Nephron (organoid): Measurements from ENCODE around the gene AGAP3.

ENCODE experiments used
- H3K27ac Mint-ChIP-seq, 3 experiments: 2 replicates each; pipeline ENCODE4 v1.8.0; 2020; ENCODE audit warnings: mixed read lengths in 3 of 3, mild to moderate bottlenecking in 2 of 3, moderate library complexity in 1 of 3
- H3K27me3 Mint-ChIP-seq: 2 replicates; pipeline ENCODE4 v1.8.0; 2021; ENCODE audit warnings: low read depth, mild to moderate bottlenecking, moderate library complexity, mixed read lengths
- H3K36me3 Mint-ChIP-seq: 2 replicates; pipeline ENCODE4 v1.8.0; 2020; ENCODE audit warnings: low read depth, mixed read lengths
- H3K4me1 Mint-ChIP-seq: 2 replicates; pipeline ENCODE4 v1.8.0; 2020; ENCODE audit warnings: mixed read lengths
- H3K4me3 Mint-ChIP-seq, 3 experiments: 2 replicates each; pipeline ENCODE4 v1.8.0; 2020; ENCODE audit warnings: mild to moderate bottlenecking in 3 of 3, mixed read lengths in 3 of 3, moderate library complexity in 2 of 3
- H3K9me3 Mint-ChIP-seq: 2 replicates; pipeline ENCODE4 v1.8.0; 2020; ENCODE audit warnings: mixed read lengths
- CTCF ChIP-seq, 3 experiments: fragments of 200-600 bp; sonication (generic); IDR thresholded peaks; one replicate each; pipeline ENCODE4 v1.5.0; 2021; ENCODE audit warnings: antibody characterized with exemption in 3 of 3; ENCODE audit not compliant: unreplicated experiment in 3 of 3

The AGAP3 gene

GRCh38 chr7:151068069-151068773 lies 18.1 kb upstream of the AGAP3 start:
- H3K4me3 Mint-ChIP-seq, result no peak overlapping the region
- no peaks in the 10 kb centered on the region for H3K9me3 Mint-ChIP-seq
- no peak for TF ChIP-seq CTCF (IDR thresholded peaks at IDR 0.05; ENCODE audit: unreplicated experiment in 3 of 3)
- no peaks in the 10 kb centered on the region for H3K27me3 Mint-ChIP-seq
- peaks cover 14% of the 10 kb centered on the region for H3K4me1 Mint-ChIP-seq
- H3K36me3 Mint-ChIP-seq, result peaks cover 30% of the 10 kb centered on the region
- H3K27ac Mint-ChIP-seq, result peak overlapping the region in 1 of 3 experiments; percentile 52

- Mint-ChIP-seq H3K4me3 (no peak overlapping the region), H3K27me3 (no peaks in the 10 kb centered on the region), H3K4me1 (peaks cover 9% of the 10 kb centered on the region), H3K36me3 (peaks cover 34% of the 10 kb centered on the region), H3K27ac (no peak overlapping the region), H3K9me3 (no peaks in the 10 kb centered on the region)
- no peak for TF ChIP-seq CTCF (IDR thresholded peaks at IDR 0.05; ENCODE audit: unreplicated experiment in 3 of 3)
Measured at GRCh38 chr7:151069841-151070573, 16.3 kb upstream of the AGAP3 start.

GRCh38 chr7:151070574-151070960 lies 15.7 kb upstream of the AGAP3 start:
- H3K4me1 Mint-ChIP-seq, result peaks cover 9% of the 10 kb centered on the region
- no peaks in the 10 kb centered on the region for H3K27me3 Mint-ChIP-seq
- no peaks in the 10 kb centered on the region for H3K9me3 Mint-ChIP-seq
- no peak overlapping the region for H3K4me3 Mint-ChIP-seq
- no peak for TF ChIP-seq CTCF (IDR thresholded peaks at IDR 0.05; ENCODE audit: unreplicated experiment in 3 of 3)
- peaks cover 32% of the 10 kb centered on the region for H3K36me3 Mint-ChIP-seq
- H3K27ac Mint-ChIP-seq, result no peak overlapping the region

GRCh38 chr7:151071032-151071866 lies 15.0 kb upstream of the AGAP3 start:
- H3K9me3 Mint-ChIP-seq, result no peaks in the 10 kb centered on the region
- H3K27me3 Mint-ChIP-seq, result no peaks in the 10 kb centered on the region
- no peak for TF ChIP-seq CTCF (IDR thresholded peaks at IDR 0.05; ENCODE audit: unreplicated experiment in 3 of 3)
- no peak overlapping the region for H3K27ac Mint-ChIP-seq
- H3K36me3 Mint-ChIP-seq, result peaks cover 39% of the 10 kb centered on the region
- no peak overlapping the region for H3K4me3 Mint-ChIP-seq
- peaks cover 9% of the 10 kb centered on the region for H3K4me1 Mint-ChIP-seq

GRCh38 chr7:151073990-151074389 lies 12.3 kb upstream of the AGAP3 start:
- peaks cover 32% of the 10 kb centered on the region for H3K36me3 Mint-ChIP-seq
- no peaks in the 10 kb centered on the region for H3K27me3 Mint-ChIP-seq
- no peak overlapping the region for H3K4me3 Mint-ChIP-seq
- H3K27ac Mint-ChIP-seq, result no peak overlapping the region
- no peaks in the 10 kb centered on the region for H3K9me3 Mint-ChIP-seq
- H3K4me1 Mint-ChIP-seq, result peaks cover 9% of the 10 kb centered on the region
- no peak for TF ChIP-seq CTCF (IDR thresholded peaks at IDR 0.05; ENCODE audit: unreplicated experiment in 3 of 3)
